B cell (primary cell): Measurements from ENCODE around the gene SLC6A7. TPM values are rescaled to one million over a fixed set of nuclear protein-coding genes. Genes with fewer than 3 reads are reported as not detected.

Experiments used
- ATAC-seq: fragments of 200-7000 bp; cut with Tn5 transposase; one replicate; pipeline ENCODE4 v1.10.0; 2021; ENCODE audit warnings: low read depth, mild to moderate bottlenecking, moderate number of reproducible peaks, moderate library complexity
- CTCF ChIA-PET: fragments of 350-600 bp; sonication (Branson Sonifier 250); formaldehyde crosslinking; loops from one replicate; lab custom pipeline; 2021; ENCODE audit warnings: antibody characterized with exemption, inconsistent platforms; lab: Charles Lee
- POLR2A ChIA-PET: fragments of 350-600 bp; sonication (Branson Sonifier 250); formaldehyde crosslinking; loops from one replicate; lab custom pipeline; 2021; ENCODE audit warnings: antibody characterized with exemption; lab: Charles Lee
- DNase-seq: peaks from one replicate; pipeline ENCODE4 v3.0.0; 2013
- H2AFZ ChIP-seq: 2 replicates; pipeline ENCODE4 v1.6.1; 2012; ENCODE audit warnings: mild to moderate bottlenecking, low read depth, low read length; ENCODE audit not compliant: insufficient read depth, poor library complexity, severe bottlenecking
- H3K27ac ChIP-seq, 2 donors: 1 replicate in 1 of 2; 2 replicates in 1 of 2; pipeline ENCODE4 v1.5.1; 2012 to 2013; ENCODE audit warnings: low read length in 2 of 2, mild to moderate bottlenecking in 2 of 2, moderate library complexity in 1 of 2
- H3K27me3 ChIP-seq, 4 experiments: fragments of 200-600 bp in 1 of 4; sonication (generic) in 1 of 4; replicated peaks in 1 of 4; 1 replicate in 2 of 4; 2 replicates in 2 of 4; pipeline versions ENCODE4 v1.6.1 to v1.7.0; 2013 to 2016; ENCODE audit warnings: low read length in 3 of 4, mild to moderate bottlenecking in 2 of 4, mixed read lengths in 1 of 4, moderate library complexity in 1 of 4; ENCODE audit not compliant: insufficient read depth in 4 of 4, control insufficient read depth in 3 of 4; ENCODE audit errors: control extremely low read depth in 1 of 4
- H3K36me3 ChIP-seq, 2 experiments: replicated peaks in 1 of 2; 1 replicate in 1 of 2; 2 replicates in 1 of 2; pipeline versions ENCODE4 v1.6.1 to v1.7.1; 2013; ENCODE audit warnings: low read length in 1 of 2; ENCODE audit not compliant: insufficient read depth in 2 of 2, control insufficient read depth in 1 of 2; ENCODE audit errors: control extremely low read depth in 1 of 2, extremely low read depth in 1 of 2
- H3K4me1 ChIP-seq, 2 donors: fragments of 200-600 bp in 1 of 2; sonication (generic) in 1 of 2; 1 replicate in 1 of 2; 2 replicates in 1 of 2; pipeline versions ENCODE4 v1.5.1 to v1.6.1; 2013 to 2017; ENCODE audit warnings: low read length in 2 of 2; ENCODE audit not compliant: control insufficient read depth in 2 of 2, insufficient read depth in 2 of 2
- H3K4me2 ChIP-seq: replicated peaks from 2 replicates; pipeline ENCODE3; 2012; ENCODE audit warnings: mild to moderate bottlenecking, low read depth, low read length; ENCODE audit not compliant: poor library complexity, severe bottlenecking
- H3K4me3 ChIP-seq, 5 experiments: fragments of 200-600 bp in 1 of 5; sonication (generic) in 1 of 5; 1 replicate in 3 of 5; 2 replicates in 2 of 5; pipeline versions ENCODE4 v1.5.1 to v1.7.0; 2011 to 2016; ENCODE audit warnings: low read length in 4 of 5, mild to moderate bottlenecking in 4 of 5, low read depth in 2 of 5, control low read depth in 1 of 5, moderate library complexity in 1 of 5; ENCODE audit not compliant: insufficient read depth in 1 of 5; ENCODE audit errors: control extremely low read depth in 1 of 5, extremely low read depth in 1 of 5
- H3K79me2 ChIP-seq: fragments of 200-600 bp; sonication (generic); one replicate; pipeline ENCODE4 v1.6.0; 2016; ENCODE audit warnings: low read length; ENCODE audit not compliant: control insufficient read depth, insufficient read depth
- H3K9ac ChIP-seq: fragments of 200-600 bp; sonication (generic); 2 replicates; pipeline ENCODE4 v1.6.1; 2017; ENCODE audit warnings: mild to moderate bottlenecking, low read length, moderate library complexity
- H3K9me3 ChIP-seq, 3 donors: one replicate each; pipeline versions ENCODE4 v1.6.1 to v1.7.1; 2013; ENCODE audit warnings: low read length in 2 of 3; ENCODE audit not compliant: control insufficient read depth in 2 of 3, insufficient read depth in 1 of 3; ENCODE audit errors: control extremely low read depth in 1 of 3
- H4K20me1 ChIP-seq: 2 replicates; pipeline ENCODE4 v1.6.0; 2012; ENCODE audit warnings: mild to moderate bottlenecking, low read length; ENCODE audit not compliant: insufficient read depth, control insufficient read depth, poor library complexity, severe bottlenecking
- H3K27ac Mint-ChIP-seq: one replicate; pipeline ENCODE4 v1.8.0; 2021; ENCODE audit warnings: mixed read lengths
- H3K27me3 Mint-ChIP-seq: one replicate; pipeline ENCODE4 v1.8.0; 2021; ENCODE audit warnings: mixed read lengths
- H3K4me1 Mint-ChIP-seq: one replicate; pipeline ENCODE4 v1.8.0; 2021; ENCODE audit warnings: mixed read lengths
- H3K4me3 Mint-ChIP-seq: one replicate; pipeline ENCODE4 v1.8.0; 2021; ENCODE audit warnings: mixed read lengths
- H3K9me3 Mint-ChIP-seq: one replicate; pipeline ENCODE4 v1.8.0; 2022; ENCODE audit warnings: mixed read lengths; ENCODE audit not compliant: insufficient read depth
- EZH2 ChIP-seq: IDR thresholded peaks from 2 replicates; pipeline ENCODE4 v1.6.1; 2012; ENCODE audit warnings: borderline replicate concordance, low read depth, mild to moderate bottlenecking, moderate library complexity, low read length; ENCODE audit not compliant: insufficient read depth, poor library complexity, severe bottlenecking
- WGBS: methylation state at CpG from one replicate; pipeline ENCODE4 v1.1.5; 2013; ENCODE audit warnings: missing lambda C conversion rate; ENCODE audit not compliant: insufficient coverage; 5-methylcytosine and 5-hydroxymethylcytosine counted together
- intact Hi-C: fragments of 100-400 bp; cut with micrococcal nuclease; formaldehyde crosslinking; loops from one replicate; pipeline ENCODE4 v1.10.0; 2022
- polyA plus RNA-seq: library from polyadenylated mRNA; depleted of rRNA; stranded (reverse); fragments of >200 nt; gene quantifications from 2 replicates; pipeline ENCODE4 v1.2.3, GENCODE V29; 2012
- total RNA-seq, 2 donors: library from RNA; stranded (reverse); fragments of 120-200 nt in 1 of 2; gene quantifications; 1 replicate in 1 of 2; 2 replicates in 1 of 2; pipeline versions ENCODE4 v1.2.3 to v1.2.4, GENCODE V29; 2013 to 2022
- TF ChIP-seq, protein P1 (sequence below): fragments of 200-600 bp; IDR thresholded peaks from one replicate; pipeline ENCODE4 v1.8.0; 2022; ENCODE audit warnings: antibody characterized with exemption, mild to moderate bottlenecking

The SLC6A7 gene
- total and polyA plus RNA-seq, 2 donors (not counting 1 experiment from before 2014, with no cell fraction given): not detected

GRCh38 chr5:150180241-150181026, 9.4 kb upstream of the SLC6A7 start:
- Mint-ChIP-seq H3K27me3 (peaks cover 7% of the 10 kb centered on the region), H3K27ac (no peak overlapping the region), H3K4me1 (no peaks in the 10 kb centered on the region), H3K4me3 (no peak overlapping the region), H3K9me3 (no peaks in the 10 kb centered on the region)
- Histone ChIP-seq H3K27ac (no peak overlapping the region), H2AFZ (no peak overlapping the region), H3K4me2 (no peak overlapping the region), H3K79me2 (no peaks in the 10 kb centered on the region), H3K9me3 (no peaks in the 10 kb centered on the region), H3K4me3 (no peak overlapping the region), H3K9ac (no peak overlapping the region), H3K4me1 (no peaks in the 10 kb centered on the region), H3K36me3 (no peaks in the 10 kb centered on the region), H4K20me1 (no peaks in the 10 kb centered on the region), H3K27me3 (peaks cover 0 to 2% (median 0%) of the 10 kb centered on the region in 4 experiments)
- POLR2A ChIA-PET: no interaction called here
- CTCF ChIA-PET: no interaction called here
- intact Hi-C loops: no loop called here
- TF ChIP-seq, protein P1, sequence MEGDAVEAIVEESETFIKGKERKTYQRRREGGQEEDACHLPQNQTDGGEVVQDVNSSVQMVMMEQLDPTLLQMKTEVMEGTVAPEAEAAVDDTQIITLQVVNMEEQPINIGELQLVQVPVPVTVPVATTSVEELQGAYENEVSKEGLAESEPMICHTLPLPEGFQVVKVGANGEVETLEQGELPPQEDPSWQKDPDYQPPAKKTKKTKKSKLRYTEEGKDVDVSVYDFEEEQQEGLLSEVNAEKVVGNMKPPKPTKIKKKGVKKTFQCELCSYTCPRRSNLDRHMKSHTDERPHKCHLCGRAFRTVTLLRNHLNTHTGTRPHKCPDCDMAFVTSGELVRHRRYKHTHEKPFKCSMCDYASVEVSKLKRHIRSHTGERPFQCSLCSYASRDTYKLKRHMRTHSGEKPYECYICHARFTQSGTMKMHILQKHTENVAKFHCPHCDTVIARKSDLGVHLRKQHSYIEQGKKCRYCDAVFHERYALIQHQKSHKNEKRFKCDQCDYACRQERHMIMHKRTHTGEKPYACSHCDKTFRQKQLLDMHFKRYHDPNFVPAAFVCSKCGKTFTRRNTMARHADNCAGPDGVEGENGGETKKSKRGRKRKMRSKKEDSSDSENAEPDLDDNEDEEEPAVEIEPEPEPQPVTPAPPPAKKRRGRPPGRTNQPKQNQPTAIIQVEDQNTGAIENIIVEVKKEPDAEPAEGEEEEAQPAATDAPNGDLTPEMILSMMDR: no peak
- TF ChIP-seq EZH2: no peak
- 82% methylated on average over 14 of the region's 18 CpGs for WGBS
- DNase-seq (no peak), ATAC-seq (no peak)

- no peaks in the 10 kb centered on the region for H3K79me2 ChIP-seq
- POLR2A ChIA-PET: no interaction called here
- CTCF ChIA-PET: no interaction called here
Measured at GRCh38 chr5:150181027-150181426, 8.8 kb upstream of the SLC6A7 start.

More at GRCh38 chr5:150181027-150181426, 8.8 kb upstream of the SLC6A7 start:
- no peak for TF ChIP-seq EZH2
- TF ChIP-seq, protein P1: no peak
- 82% methylated on average over 4 of the region's 5 CpGs for WGBS
- Histone ChIP-seq H3K4me3 (no peak overlapping the region), H2AFZ (no peak overlapping the region), H3K27me3 (peaks cover 0 to 2% (median 0%) of the 10 kb centered on the region in 4 experiments), H3K9me3 (no peaks in the 10 kb centered on the region), H3K4me1 (no peaks in the 10 kb centered on the region), H3K9ac (no peak overlapping the region), H3K4me2 (no peak overlapping the region), H3K36me3 (no peaks in the 10 kb centered on the region), H4K20me1 (no peaks in the 10 kb centered on the region), H3K27ac (no peak overlapping the region)
- ATAC-seq: no peak
- DNase-seq: no peak
- H3K9me3 Mint-ChIP-seq: no peaks in the 10 kb centered on the region
- intact Hi-C loops: no loop called here
- no peak overlapping the region for H3K27ac Mint-ChIP-seq
- peaks cover 7% of the 10 kb centered on the region for H3K27me3 Mint-ChIP-seq
- no peaks in the 10 kb centered on the region for H3K4me1 Mint-ChIP-seq
- H3K4me3 Mint-ChIP-seq: no peak overlapping the region
